ENCODE measurements around the gene NOX4.
"Not testable (repeated sequence)": the region's sequence is repeated elsewhere in the genome, so short reads cannot be mapped to it uniquely, and the experiment has no call there.

Gene NOX4

GRCh38 chr11:89387501-89387900 is 103.7 kb downstream of the NOX4 start:
- not testable (repeated sequence) for H2BK120ac ChIP-seq (ENCODE audit: low read depth, low read length); H2BK5ac ChIP-seq (ENCODE audit: low read length); H2BK12ac ChIP-seq (ENCODE audit: low read length); H3K4me2 ChIP-seq (ENCODE audit: insufficient read depth, low read length, poor library complexity, severe bottlenecking); DNase-seq (ENCODE audit: low spot score); H3K14ac ChIP-seq (ENCODE audit: low read length); H3K4ac ChIP-seq (ENCODE audit: low read length); H2BK15ac ChIP-seq (ENCODE audit: low read length); H3K36me3 ChIP-seq (replicated peaks in 1 of 2; ENCODE audit: control insufficient read depth in 2 of 2, insufficient read depth in 2 of 2, low read length in 2 of 2); H3K9me3 ChIP-seq (replicated peaks in 1 of 2; ENCODE audit: control insufficient read depth in 2 of 2, insufficient read depth in 1 of 2, low read depth in 1 of 2, low read length in 2 of 2); H3K4me3 ChIP-seq (ENCODE audit: low read length in 2 of 2); H3K9ac ChIP-seq (ENCODE audit: low read depth, low read length, poor library complexity); H2AFZ ChIP-seq (ENCODE audit: low read length); H3K23ac ChIP-seq (ENCODE audit: low read depth, low read length, poor library complexity); H2AK5ac ChIP-seq (ENCODE audit: low read depth, low read length); H3K79me1 ChIP-seq (ENCODE audit: low read depth, low read length); H3K27me3 ChIP-seq (ENCODE audit: control insufficient read depth in 3 of 3, insufficient read depth in 3 of 3, low read depth in 1 of 3, low read length in 3 of 3); H4K91ac ChIP-seq (ENCODE audit: low read depth, low read length, poor library complexity); H3K18ac ChIP-seq (ENCODE audit: low read length); H4K8ac ChIP-seq (ENCODE audit: low read depth, low read length); H3K27ac ChIP-seq (replicated peaks; ENCODE audit: low read length); H3K4me1 ChIP-seq (ENCODE audit: control insufficient read depth in 2 of 2, insufficient read depth in 1 of 2, low read depth in 1 of 2, low read length in 2 of 2)
- WGBS, 2 donors (ENCODE audit: extremely low coverage in 2 of 2, insufficient read length in 2 of 2, insufficient replicate concordance in 1 of 2): no CpG with 5 or more reads among the region's 3 CpGs

- H3K14ac ChIP-seq (ENCODE audit: low read length); H3K4me2 ChIP-seq (ENCODE audit: insufficient read depth, low read length, poor library complexity, severe bottlenecking); H3K4ac ChIP-seq (ENCODE audit: low read length); H4K8ac ChIP-seq (ENCODE audit: low read depth, low read length); H3K79me1 ChIP-seq (ENCODE audit: low read depth, low read length); H2AFZ ChIP-seq (ENCODE audit: low read length); H3K4me1 ChIP-seq (ENCODE audit: control insufficient read depth in 2 of 2, insufficient read depth in 1 of 2, low read depth in 1 of 2, low read length in 2 of 2); H3K23ac ChIP-seq (ENCODE audit: low read depth, low read length, poor library complexity); H3K4me3 ChIP-seq (ENCODE audit: low read length in 2 of 2); H3K27me3 ChIP-seq (ENCODE audit: control insufficient read depth in 3 of 3, insufficient read depth in 3 of 3, low read depth in 1 of 3, low read length in 3 of 3); DNase-seq (ENCODE audit: low spot score); H3K9ac ChIP-seq (ENCODE audit: low read depth, low read length, poor library complexity); H2BK12ac ChIP-seq (ENCODE audit: low read length); H2AK5ac ChIP-seq (ENCODE audit: low read depth, low read length); H3K18ac ChIP-seq (ENCODE audit: low read length); H2BK120ac ChIP-seq (ENCODE audit: low read depth, low read length); H3K27ac ChIP-seq (replicated peaks; ENCODE audit: low read length); H2BK15ac ChIP-seq (ENCODE audit: low read length); H3K36me3 ChIP-seq (replicated peaks in 1 of 2; ENCODE audit: control insufficient read depth in 2 of 2, insufficient read depth in 2 of 2, low read length in 2 of 2); H2BK5ac ChIP-seq (ENCODE audit: low read length); H3K9me3 ChIP-seq (replicated peaks in 1 of 2; ENCODE audit: control insufficient read depth in 2 of 2, insufficient read depth in 1 of 2, low read depth in 1 of 2, low read length in 2 of 2); H4K91ac ChIP-seq (ENCODE audit: low read depth, low read length, poor library complexity): not testable (repeated sequence)
- WGBS, 2 donors (ENCODE audit: extremely low coverage in 2 of 2, insufficient read length in 2 of 2, insufficient replicate concordance in 1 of 2): no CpG with 5 or more reads among the region's 6 CpGs
Observed at GRCh38 chr11:89382986-89383385, 108.2 kb downstream of the NOX4 start.

- H4K91ac ChIP-seq (ENCODE audit: low read depth, low read length, poor library complexity): no peak overlapping the region
- WGBS, 2 donors (ENCODE audit: extremely low coverage in 2 of 2, insufficient read length in 2 of 2, insufficient replicate concordance in 1 of 2): no CpG with 5 or more reads among the region's 3 CpGs
- no peaks in the 10 kb centered on the region for H3K36me3 ChIP-seq (replicated peaks in 1 of 2; ENCODE audit: control insufficient read depth in 2 of 2, insufficient read depth in 2 of 2, low read length in 2 of 2)
- no peak overlapping the region for H4K8ac ChIP-seq (ENCODE audit: low read depth, low read length)
- H2BK12ac ChIP-seq (ENCODE audit: low read length): no peak overlapping the region
- H3K9me3 ChIP-seq (replicated peaks in 1 of 2; ENCODE audit: control insufficient read depth in 2 of 2, insufficient read depth in 1 of 2, low read depth in 1 of 2, low read length in 2 of 2): no peaks in the 10 kb centered on the region
- no peak overlapping the region for H3K27ac ChIP-seq (replicated peaks; ENCODE audit: low read length)
- H3K4me2 ChIP-seq (ENCODE audit: insufficient read depth, low read length, poor library complexity, severe bottlenecking): no peak overlapping the region
- H3K79me1 ChIP-seq (ENCODE audit: low read depth, low read length): no peaks in the 10 kb centered on the region
- H3K4me3 ChIP-seq (ENCODE audit: low read length in 2 of 2): no peak overlapping the region
- no peak overlapping the region for H2AFZ ChIP-seq (ENCODE audit: low read length)
- no peaks in the 10 kb centered on the region for H3K4me1 ChIP-seq (ENCODE audit: control insufficient read depth in 2 of 2, insufficient read depth in 1 of 2, low read depth in 1 of 2, low read length in 2 of 2)
- no peak overlapping the region for H3K9ac ChIP-seq (ENCODE audit: low read depth, low read length, poor library complexity)
- no peaks in the 10 kb centered on the region for H3K27me3 ChIP-seq (ENCODE audit: control insufficient read depth in 3 of 3, insufficient read depth in 3 of 3, low read depth in 1 of 3, low read length in 3 of 3)
- DNase-seq (ENCODE audit: low spot score): no peak
- H2BK15ac ChIP-seq (ENCODE audit: low read length): no peak overlapping the region
- H2BK120ac ChIP-seq (ENCODE audit: low read depth, low read length): no peak overlapping the region
- no peak overlapping the region for H2BK5ac ChIP-seq (ENCODE audit: low read length)
- H3K23ac ChIP-seq (ENCODE audit: low read depth, low read length, poor library complexity): no peak overlapping the region
- H3K4ac ChIP-seq (ENCODE audit: low read length): no peak overlapping the region
- no peak overlapping the region for H3K14ac ChIP-seq (ENCODE audit: low read length)
- no peak overlapping the region for H3K18ac ChIP-seq (ENCODE audit: low read length)
- H2AK5ac ChIP-seq (ENCODE audit: low read depth, low read length): no peak overlapping the region
Observed at GRCh38 chr11:89381094-89381493, 110.1 kb downstream of the NOX4 start.

GRCh38 chr11:89379976-89380771 is 111.0 kb downstream of the NOX4 start:
- not testable (repeated sequence) for H2AK5ac ChIP-seq (ENCODE audit: low read depth, low read length); H2BK12ac ChIP-seq (ENCODE audit: low read length); H3K27me3 ChIP-seq (ENCODE audit: control insufficient read depth in 3 of 3, insufficient read depth in 3 of 3, low read depth in 1 of 3, low read length in 3 of 3); H3K9me3 ChIP-seq (replicated peaks in 1 of 2; ENCODE audit: control insufficient read depth in 2 of 2, insufficient read depth in 1 of 2, low read depth in 1 of 2, low read length in 2 of 2); H3K4me2 ChIP-seq (ENCODE audit: insufficient read depth, low read length, poor library complexity, severe bottlenecking); H3K36me3 ChIP-seq (replicated peaks in 1 of 2; ENCODE audit: control insufficient read depth in 2 of 2, insufficient read depth in 2 of 2, low read length in 2 of 2); H4K8ac ChIP-seq (ENCODE audit: low read depth, low read length); H2BK5ac ChIP-seq (ENCODE audit: low read length); H2BK120ac ChIP-seq (ENCODE audit: low read depth, low read length); H3K14ac ChIP-seq (ENCODE audit: low read length); DNase-seq (ENCODE audit: low spot score); H3K4me3 ChIP-seq (ENCODE audit: low read length in 2 of 2); H3K9ac ChIP-seq (ENCODE audit: low read depth, low read length, poor library complexity); H2BK15ac ChIP-seq (ENCODE audit: low read length); H4K91ac ChIP-seq (ENCODE audit: low read depth, low read length, poor library complexity); H3K27ac ChIP-seq (replicated peaks; ENCODE audit: low read length); H3K4me1 ChIP-seq (ENCODE audit: control insufficient read depth in 2 of 2, insufficient read depth in 1 of 2, low read depth in 1 of 2, low read length in 2 of 2); H3K4ac ChIP-seq (ENCODE audit: low read length); H3K18ac ChIP-seq (ENCODE audit: low read length); H2AFZ ChIP-seq (ENCODE audit: low read length); H3K79me1 ChIP-seq (ENCODE audit: low read depth, low read length); H3K23ac ChIP-seq (ENCODE audit: low read depth, low read length, poor library complexity)
